HL-60 (cell line): Measurements from ENCODE around the gene CLIC4.

Experiments
- CTCF ChIP-seq: IDR thresholded peaks from one replicate; pipeline ENCODE4 v1.5.1; 2011; ENCODE audit warnings: low read length, control low read depth, inconsistent platforms; ENCODE audit not compliant: insufficient read depth
- POLR2AphosphoS5 ChIP-seq: IDR thresholded peaks from 2 replicates; pipeline ENCODE4 v1.6.1; 2012; ENCODE audit warnings: low read depth
- REST ChIP-seq: IDR thresholded peaks from 2 replicates; pipeline ENCODE4 v1.6.1; 2012; ENCODE audit warnings: low read depth; ENCODE audit not compliant: insufficient replicate concordance

GRCh38 chr1:24861821-24862727 lies 116.8 kb downstream of the CLIC4 start:
- TF ChIP-seq POLR2AphosphoS5 (no peak), CTCF (no peak), REST (no peak)
